Cardiac muscle cell (in vitro differentiated cells and primary cell): ENCODE results near the gene PIK3C2G. TPM values are rescaled to one million over a fixed set of nuclear protein-coding genes. Genes with fewer than 3 reads are reported as not detected.

Experiments
- DNase-seq, 2 donors: peaks; one replicate each; pipeline versions ENCODE4 v3.0.0 to v3.0.0-alpha.2; 2010 to 2017; ENCODE audit warnings: low read depth in 1 of 2, low spot score in 1 of 2
- H3K27ac ChIP-seq: fragments of 200-600 bp; sonication (generic); 2 replicates; pipeline ENCODE4 v1.5.1; 2016
- H3K27me3 ChIP-seq: fragments of 200-600 bp; sonication (generic); 2 replicates; pipeline ENCODE4 v1.6.0; 2016; ENCODE audit warnings: control low read depth
- H3K36me3 ChIP-seq: fragments of 200-600 bp; sonication (generic); 2 replicates; pipeline ENCODE4 v1.5.1; 2016; ENCODE audit warnings: control low read depth
- H3K4me1 ChIP-seq: fragments of 200-600 bp; sonication (generic); 2 replicates; pipeline ENCODE4 v1.8.1; 2017; ENCODE audit warnings: low read depth, mild to moderate bottlenecking, mixed run types
- H3K4me3 ChIP-seq: fragments of 200-600 bp; sonication (generic); 2 replicates; pipeline ENCODE4 v1.5.1; 2016; ENCODE audit warnings: mild to moderate bottlenecking
- H3K9me3 ChIP-seq: fragments of 200-600 bp; sonication (generic); 2 replicates; pipeline ENCODE4 v1.5.1; 2017; ENCODE audit warnings: low read depth, mild to moderate bottlenecking, control low read depth
- polyA plus RNA-seq: library from polyadenylated mRNA; unstranded; fragments of >200 nt; fragmentation: Nextera tagmentation; extraction: Ambion mirVana; gene quantifications from 2 replicates; pipeline ENCODE4 v1.2.1, GENCODE V29; 2016
- total RNA-seq: library from RNA; depleted of rRNA; stranded (reverse); fragments of >200 nt; gene quantifications from 2 replicates; pipeline ENCODE4 v1.2.3, GENCODE V29; 2016
- TF ChIP-seq, protein P1 (sequence below): IDR thresholded peaks from 2 replicates; pipeline ENCODE4 v1.5.1; 2012; ENCODE audit warnings: low read depth, mild to moderate bottlenecking, low read length

PIK3C2G gene
- total and polyA plus RNA-seq, 2 experiments from 2014 or later = not detected

GRCh38 chr12:18461758-18462157, 200.4 kb downstream of the PIK3C2G start:
- no peak overlapping the region for H3K27ac ChIP-seq

GRCh38 chr12:18462442-18462841, 201.1 kb downstream of the PIK3C2G start:
- Histone ChIP-seq H3K36me3 (no peaks in the 10 kb centered on the region), H3K9me3 (no peaks in the 10 kb centered on the region), H3K4me1 (no peaks in the 10 kb centered on the region), H3K4me3 (no peak overlapping the region), H3K27ac (no peak overlapping the region), H3K27me3 (no peaks in the 10 kb centered on the region)
- DNase-seq = peak in 1 of 2 donors; percentile 86
- TF ChIP-seq, protein P1, sequence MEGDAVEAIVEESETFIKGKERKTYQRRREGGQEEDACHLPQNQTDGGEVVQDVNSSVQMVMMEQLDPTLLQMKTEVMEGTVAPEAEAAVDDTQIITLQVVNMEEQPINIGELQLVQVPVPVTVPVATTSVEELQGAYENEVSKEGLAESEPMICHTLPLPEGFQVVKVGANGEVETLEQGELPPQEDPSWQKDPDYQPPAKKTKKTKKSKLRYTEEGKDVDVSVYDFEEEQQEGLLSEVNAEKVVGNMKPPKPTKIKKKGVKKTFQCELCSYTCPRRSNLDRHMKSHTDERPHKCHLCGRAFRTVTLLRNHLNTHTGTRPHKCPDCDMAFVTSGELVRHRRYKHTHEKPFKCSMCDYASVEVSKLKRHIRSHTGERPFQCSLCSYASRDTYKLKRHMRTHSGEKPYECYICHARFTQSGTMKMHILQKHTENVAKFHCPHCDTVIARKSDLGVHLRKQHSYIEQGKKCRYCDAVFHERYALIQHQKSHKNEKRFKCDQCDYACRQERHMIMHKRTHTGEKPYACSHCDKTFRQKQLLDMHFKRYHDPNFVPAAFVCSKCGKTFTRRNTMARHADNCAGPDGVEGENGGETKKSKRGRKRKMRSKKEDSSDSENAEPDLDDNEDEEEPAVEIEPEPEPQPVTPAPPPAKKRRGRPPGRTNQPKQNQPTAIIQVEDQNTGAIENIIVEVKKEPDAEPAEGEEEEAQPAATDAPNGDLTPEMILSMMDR = no peak

More at GRCh38 chr12:18461758-18462157, 200.4 kb downstream of the PIK3C2G start:
- H3K27me3 ChIP-seq = no peaks in the 10 kb centered on the region
- H3K4me3 ChIP-seq = no peak overlapping the region
- no peaks in the 10 kb centered on the region for H3K4me1 ChIP-seq
- TF ChIP-seq, protein P1 = no peak
- no peaks in the 10 kb centered on the region for H3K9me3 ChIP-seq
- no peaks in the 10 kb centered on the region for H3K36me3 ChIP-seq
- peak in 1 of 2 donors; percentile 24 for DNase-seq

- TF ChIP-seq, protein P1 = no peak
- Histone ChIP-seq H3K27me3 (no peaks in the 10 kb centered on the region), H3K9me3 (no peaks in the 10 kb centered on the region), H3K4me1 (no peaks in the 10 kb centered on the region), H3K4me3 (no peak overlapping the region), H3K36me3 (no peaks in the 10 kb centered on the region), H3K27ac (no peak overlapping the region)
- no peak for DNase-seq
These were observed 206.4 kb downstream of the PIK3C2G start for GRCh38 chr12:18467620-18468245.

DNA sequence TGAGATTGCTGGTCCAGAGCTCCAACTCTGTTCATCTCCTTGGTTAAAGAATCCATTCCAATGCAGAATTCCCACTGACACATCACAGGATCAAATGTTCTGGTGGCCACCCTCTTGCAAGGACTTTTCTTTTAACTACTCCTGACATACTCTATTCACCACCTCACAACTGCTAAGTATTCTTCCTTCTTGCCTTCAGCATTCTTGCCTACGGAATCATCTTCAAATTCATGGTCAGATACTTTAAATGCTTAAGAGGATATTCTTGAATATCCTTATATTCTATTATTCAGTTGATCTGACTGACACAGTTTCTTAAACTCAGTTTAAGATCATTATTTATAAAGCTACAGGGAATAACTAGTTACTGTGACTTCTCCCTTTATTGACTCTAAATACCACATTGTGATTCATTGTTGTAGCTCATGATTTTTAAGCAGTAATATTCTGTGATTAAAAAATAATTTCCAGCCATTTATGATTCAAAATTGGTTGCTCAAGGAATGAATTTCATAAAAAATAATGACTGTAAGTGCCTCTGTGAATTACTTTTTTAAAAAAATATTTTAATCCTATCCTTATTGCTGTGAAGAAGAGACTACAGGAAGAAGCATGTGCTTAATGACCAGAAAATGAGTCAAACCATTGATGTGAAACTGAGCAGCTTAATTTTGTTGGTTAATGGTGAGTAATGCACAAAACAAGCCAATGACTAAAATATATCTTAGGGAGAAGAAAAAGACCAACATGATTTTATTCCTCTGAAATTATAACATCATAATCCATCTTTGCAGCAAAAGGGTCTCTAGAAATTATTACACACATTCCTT, 207.1 kb downstream of the PIK3C2G start:
- no peaks in the 10 kb centered on the region for H3K27me3 ChIP-seq
- no peak overlapping the region for H3K4me3 ChIP-seq
- H3K36me3 ChIP-seq = no peaks in the 10 kb centered on the region
- TF ChIP-seq, protein P1 = no peak
- DNase-seq = peak in 1 of 2 donors; percentile 16
- no peaks in the 10 kb centered on the region for H3K9me3 ChIP-seq
- H3K4me1 ChIP-seq = no peaks in the 10 kb centered on the region
- H3K27ac ChIP-seq = no peak overlapping the region

GRCh38 chr12:18470251-18470650, 208.9 kb downstream of the PIK3C2G start:
- no peak overlapping the region for H3K27ac ChIP-seq
- no peaks in the 10 kb centered on the region for H3K36me3 ChIP-seq
- H3K27me3 ChIP-seq = no peaks in the 10 kb centered on the region
- H3K9me3 ChIP-seq = no peaks in the 10 kb centered on the region
- no peak overlapping the region for H3K4me3 ChIP-seq
- TF ChIP-seq, protein P1 = no peak
- DNase-seq = no peak
- no peaks in the 10 kb centered on the region for H3K4me1 ChIP-seq
